ENCODE measurements around the gene CELSR1. TPM values are rescaled to one million over a fixed set of nuclear protein-coding genes. Genes with fewer than 3 reads are reported as not detected.

The CELSR1 gene
- total RNA-seq, 1 experiment from 2014 or later, result 19.6 TPM

DNA sequence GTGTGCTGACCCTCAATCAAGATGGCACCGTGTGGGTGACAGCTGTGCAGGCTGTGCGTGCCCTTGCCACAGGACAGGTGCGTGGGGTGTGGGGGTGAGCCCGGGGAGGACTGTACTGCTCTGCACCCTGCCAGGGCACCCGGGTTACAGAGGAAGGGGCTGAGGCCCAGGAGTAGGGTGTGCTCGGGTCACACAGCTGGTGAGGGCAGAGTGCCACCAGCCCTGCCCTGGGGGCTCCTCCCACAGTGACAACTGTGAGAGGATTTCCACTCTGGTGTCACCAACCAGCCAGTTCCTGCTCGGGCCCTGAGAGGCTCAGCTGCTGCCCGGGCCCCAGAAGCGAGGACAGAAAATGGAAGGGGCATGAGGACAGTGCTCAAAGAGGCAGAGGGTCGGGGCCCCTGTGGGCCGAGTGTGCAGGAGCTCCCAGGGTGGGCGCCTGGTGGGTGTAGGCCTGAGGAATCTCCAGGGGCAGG lies 181.4 kb downstream of the CELSR1 start:
- Histone ChIP-seq H3K4me2 (ENCODE audit: low read length) (no peak overlapping the region), H2AFZ (ENCODE audit: low read depth, low read length, poor library complexity, severe bottlenecking) (no peak overlapping the region), H3K27ac (ENCODE audit: low read depth, low read length) (no peak overlapping the region; the same call in 1 of the 2 replicates), H4K20me1 (ENCODE audit: insufficient read depth) (peaks cover 6% of the 10 kb centered on the region; the same call in 1 of the 2 replicates), H3K9ac (ENCODE audit: low read length) (no peak overlapping the region), H3K9me3 (ENCODE audit: control insufficient read depth in 1 of 2, insufficient read depth in 1 of 2, low read depth in 1 of 2, low read length in 2 of 2) (no peaks in the 10 kb centered on the region), H3K4me3 (replicated peaks in 1 of 2; ENCODE audit: low read depth in 1 of 2, low read length in 2 of 2) (no peak overlapping the region), H3K36me3 (ENCODE audit: control insufficient read depth in 1 of 2, insufficient read depth in 2 of 2, low read length in 2 of 2) (peaks cover 14% of the 10 kb centered on the region in 2 experiments; a peak in 3 of 4 replicates), H3K27me3 (ENCODE audit: insufficient read depth, low read length) (no peaks in the 10 kb centered on the region), H3K9me2 (ENCODE audit: insufficient read depth) (no peaks in the 10 kb centered on the region), H3K79me2 (ENCODE audit: insufficient read depth, low read length) (peaks cover 3% of the 10 kb centered on the region; the same call in 1 of the 2 replicates), H3K4me1 (ENCODE audit: control insufficient read depth in 1 of 2, insufficient read depth in 2 of 2, low read length in 2 of 2) (peaks cover 13 to 14% of the 10 kb centered on the region in 2 experiments)
- intact Hi-C loops (cut with micrococcal nuclease), result loop anchor here (1.0 kb wide), 1 partner anchor 186 kb away; no protein-coding TSS in a partner anchor
- TF ChIP-seq CEBPB (IDR thresholded peaks at IDR 0.05; ENCODE audit: low read depth), result no peak
- BruUV-seq (replicated peaks), result no TSS peak
- no peak for DNase-seq (ENCODE audit: low read depth, low spot score)
- POLR2A ChIA-PET, result no interaction called here
- CTCF ChIA-PET, result interaction anchor here (1.0 to 2.2 kb wide), 4 partner anchors 12 to 208 kb away, joined by 5 to 17 read pairs (median 6); no protein-coding TSS in a partner anchor
- ATAC-seq, result no peak
- RAD21 ChIA-PET (ENCODE audit: low non-redundant PET in 1 of 2, low total read pairs in 2 of 2, uncharacterized antibody in 2 of 2, unreplicated experiment in 2 of 2), result interaction anchor here (0.7 to 1.0 kb wide), 4 partner anchors 12 to 208 kb away, joined by 3 to 7 read pairs (median 5); no protein-coding TSS in a partner anchor

DNA sequence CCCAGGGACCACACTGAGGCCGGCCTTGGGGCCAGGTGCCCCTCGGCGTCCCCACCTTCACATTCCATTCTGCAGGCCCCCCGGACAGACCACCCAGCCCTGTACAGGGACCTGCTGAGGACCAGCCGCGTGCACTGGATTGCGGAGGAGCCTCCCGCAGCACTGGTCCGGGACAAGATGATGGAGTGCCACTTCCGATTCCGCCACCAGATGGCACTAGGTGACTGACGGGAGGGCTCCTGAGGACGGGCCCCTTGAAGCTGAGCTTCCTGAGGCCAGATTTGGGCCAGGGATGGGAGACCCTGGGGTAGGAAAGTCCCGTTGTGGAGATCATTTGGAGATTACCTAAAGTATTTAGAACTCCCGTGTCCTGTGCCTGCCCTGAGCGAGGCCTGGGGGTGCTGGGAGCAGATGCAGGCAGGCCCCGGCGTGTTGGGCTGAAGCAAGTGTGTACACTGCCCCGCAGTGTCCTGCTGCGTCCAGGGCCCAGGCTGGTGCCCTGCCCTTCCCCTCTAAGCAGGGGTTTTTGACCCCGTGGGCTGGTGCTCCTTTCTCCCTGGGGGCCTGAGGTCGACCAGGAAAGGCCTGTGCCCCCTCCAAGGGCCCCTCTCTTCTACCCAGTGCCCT lies 181.9 kb downstream of the CELSR1 start:
- peaks cover 13 to 14% of the 10 kb centered on the region in 2 experiments for H3K4me1 ChIP-seq (ENCODE audit: control insufficient read depth in 1 of 2, insufficient read depth in 2 of 2, low read length in 2 of 2)
- POLR2A ChIA-PET, result no interaction called here
- BruUV-seq (replicated peaks), result no TSS peak
- TF ChIP-seq EGR1 (IDR thresholded peaks at IDR 0.05; ENCODE audit: low read depth) (no peak), POLR2AphosphoS5 (IDR thresholded peaks at IDR 0.05; ENCODE audit: low read depth, low read length) (no peak), SP1 (IDR thresholded peaks at IDR 0.05; ENCODE audit: low read depth) (no peak), RAD21 (IDR thresholded peaks at IDR 0.05; ENCODE audit: low read depth) (peak; percentile 92), SIN3A (IDR thresholded peaks at IDR 0.05; ENCODE audit: low read depth) (no peak), CBX3 (IDR thresholded peaks at IDR 0.05; ENCODE audit: low read depth) (no peak), JUND (IDR thresholded peaks at IDR 0.05) (no peak)
- TF ChIP-seq, protein P1, sequence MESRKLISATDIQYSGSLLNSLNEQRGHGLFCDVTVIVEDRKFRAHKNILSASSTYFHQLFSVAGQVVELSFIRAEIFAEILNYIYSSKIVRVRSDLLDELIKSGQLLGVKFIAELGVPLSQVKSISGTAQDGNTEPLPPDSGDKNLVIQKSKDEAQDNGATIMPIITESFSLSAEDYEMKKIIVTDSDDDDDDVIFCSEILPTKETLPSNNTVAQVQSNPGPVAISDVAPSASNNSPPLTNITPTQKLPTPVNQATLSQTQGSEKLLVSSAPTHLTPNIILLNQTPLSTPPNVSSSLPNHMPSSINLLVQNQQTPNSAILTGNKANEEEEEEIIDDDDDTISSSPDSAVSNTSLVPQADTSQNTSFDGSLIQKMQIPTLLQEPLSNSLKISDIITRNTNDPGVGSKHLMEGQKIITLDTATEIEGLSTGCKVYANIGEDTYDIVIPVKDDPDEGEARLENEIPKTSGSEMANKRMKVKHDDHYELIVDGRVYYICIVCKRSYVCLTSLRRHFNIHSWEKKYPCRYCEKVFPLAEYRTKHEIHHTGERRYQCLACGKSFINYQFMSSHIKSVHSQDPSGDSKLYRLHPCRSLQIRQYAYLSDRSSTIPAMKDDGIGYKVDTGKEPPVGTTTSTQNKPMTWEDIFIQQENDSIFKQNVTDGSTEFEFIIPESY (IDR thresholded peaks at IDR 0.05; ENCODE audit: extremely low read depth, insufficient replicate concordance, low read length), result no peak
- TF ChIP-seq, protein P2, sequence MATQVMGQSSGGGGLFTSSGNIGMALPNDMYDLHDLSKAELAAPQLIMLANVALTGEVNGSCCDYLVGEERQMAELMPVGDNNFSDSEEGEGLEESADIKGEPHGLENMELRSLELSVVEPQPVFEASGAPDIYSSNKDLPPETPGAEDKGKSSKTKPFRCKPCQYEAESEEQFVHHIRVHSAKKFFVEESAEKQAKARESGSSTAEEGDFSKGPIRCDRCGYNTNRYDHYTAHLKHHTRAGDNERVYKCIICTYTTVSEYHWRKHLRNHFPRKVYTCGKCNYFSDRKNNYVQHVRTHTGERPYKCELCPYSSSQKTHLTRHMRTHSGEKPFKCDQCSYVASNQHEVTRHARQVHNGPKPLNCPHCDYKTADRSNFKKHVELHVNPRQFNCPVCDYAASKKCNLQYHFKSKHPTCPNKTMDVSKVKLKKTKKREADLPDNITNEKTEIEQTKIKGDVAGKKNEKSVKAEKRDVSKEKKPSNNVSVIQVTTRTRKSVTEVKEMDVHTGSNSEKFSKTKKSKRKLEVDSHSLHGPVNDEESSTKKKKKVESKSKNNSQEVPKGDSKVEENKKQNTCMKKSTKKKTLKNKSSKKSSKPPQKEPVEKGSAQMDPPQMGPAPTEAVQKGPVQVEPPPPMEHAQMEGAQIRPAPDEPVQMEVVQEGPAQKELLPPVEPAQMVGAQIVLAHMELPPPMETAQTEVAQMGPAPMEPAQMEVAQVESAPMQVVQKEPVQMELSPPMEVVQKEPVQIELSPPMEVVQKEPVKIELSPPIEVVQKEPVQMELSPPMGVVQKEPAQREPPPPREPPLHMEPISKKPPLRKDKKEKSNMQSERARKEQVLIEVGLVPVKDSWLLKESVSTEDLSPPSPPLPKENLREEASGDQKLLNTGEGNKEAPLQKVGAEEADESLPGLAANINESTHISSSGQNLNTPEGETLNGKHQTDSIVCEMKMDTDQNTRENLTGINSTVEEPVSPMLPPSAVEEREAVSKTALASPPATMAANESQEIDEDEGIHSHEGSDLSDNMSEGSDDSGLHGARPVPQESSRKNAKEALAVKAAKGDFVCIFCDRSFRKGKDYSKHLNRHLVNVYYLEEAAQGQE (IDR thresholded peaks at IDR 0.05; ENCODE audit: low read depth), result no peak

More for the DNA sequence above, 181.9 kb downstream of the CELSR1 start:
- Histone ChIP-seq H3K36me3 (ENCODE audit: control insufficient read depth in 1 of 2, insufficient read depth in 2 of 2, low read length in 2 of 2) (peaks cover 15 to 19% of the 10 kb centered on the region in 2 experiments; a peak in 3 of 4 replicates), H3K9me3 (ENCODE audit: control insufficient read depth in 1 of 2, insufficient read depth in 1 of 2, low read depth in 1 of 2, low read length in 2 of 2) (no peaks in the 10 kb centered on the region), H4K20me1 (ENCODE audit: insufficient read depth) (peaks cover 6% of the 10 kb centered on the region; the same call in 1 of the 2 replicates), H3K9me2 (ENCODE audit: insufficient read depth) (no peaks in the 10 kb centered on the region), H3K79me2 (ENCODE audit: insufficient read depth, low read length) (peaks cover 3% of the 10 kb centered on the region; the same call in 1 of the 2 replicates), H3K9ac (ENCODE audit: low read length) (no peak overlapping the region), H3K27me3 (ENCODE audit: insufficient read depth, low read length) (no peaks in the 10 kb centered on the region), H3K27ac (ENCODE audit: low read depth, low read length) (no peak overlapping the region; the same call in 1 of the 2 replicates), H2AFZ (ENCODE audit: low read depth, low read length, poor library complexity, severe bottlenecking) (no peak overlapping the region), H3K4me3 (replicated peaks in 1 of 2; ENCODE audit: low read depth in 1 of 2, low read length in 2 of 2) (no peak overlapping the region), H3K4me2 (ENCODE audit: low read length) (no peak overlapping the region)
- no peak for DNase-seq (ENCODE audit: low read depth, low spot score)
- ATAC-seq, result peak; percentile 79
- RAD21 ChIA-PET (ENCODE audit: low non-redundant PET in 1 of 2, low total read pairs in 2 of 2, uncharacterized antibody in 2 of 2, unreplicated experiment in 2 of 2), result interaction anchor here (0.7 to 1.0 kb wide), 5 partner anchors 12 to 383 kb away, joined by 3 to 7 read pairs (median 3); no protein-coding TSS in a partner anchor
- intact Hi-C loops (cut with micrococcal nuclease), result loop anchor here (1.0 kb wide), 1 partner anchor 187 kb away; no protein-coding TSS in a partner anchor
- CTCF ChIA-PET, result interaction anchor here (0.6 to 2.2 kb wide), 5 partner anchors 12 to 208 kb away, joined by 5 to 17 read pairs (median 5); no protein-coding TSS in a partner anchor
